A673 (cell line): Measurements from ENCODE around the gene NAE1.

ENCODE experiments used
- EZH2 ChIP-seq: fragments of 200-600 bp; sonication (generic); IDR thresholded peaks from 2 replicates; pipeline ENCODE4 v1.6.1; 2017; ENCODE audit warnings: borderline replicate concordance, low read depth, mild to moderate bottlenecking, mixed read lengths, antibody characterized with exemption, low read length; ENCODE audit not compliant: poor library complexity, severe bottlenecking
- TF ChIP-seq, protein P1 (sequence below): fragments of 300-800, 200-600 bp; sonication (generic); conservative IDR thresholded peaks from 2 replicates; pipeline ENCODE4 v1.5.1; 2017; ENCODE audit warnings: low read depth, mild to moderate bottlenecking, antibody characterized with exemption, low read length, moderate library complexity, mixed read lengths

DNA sequence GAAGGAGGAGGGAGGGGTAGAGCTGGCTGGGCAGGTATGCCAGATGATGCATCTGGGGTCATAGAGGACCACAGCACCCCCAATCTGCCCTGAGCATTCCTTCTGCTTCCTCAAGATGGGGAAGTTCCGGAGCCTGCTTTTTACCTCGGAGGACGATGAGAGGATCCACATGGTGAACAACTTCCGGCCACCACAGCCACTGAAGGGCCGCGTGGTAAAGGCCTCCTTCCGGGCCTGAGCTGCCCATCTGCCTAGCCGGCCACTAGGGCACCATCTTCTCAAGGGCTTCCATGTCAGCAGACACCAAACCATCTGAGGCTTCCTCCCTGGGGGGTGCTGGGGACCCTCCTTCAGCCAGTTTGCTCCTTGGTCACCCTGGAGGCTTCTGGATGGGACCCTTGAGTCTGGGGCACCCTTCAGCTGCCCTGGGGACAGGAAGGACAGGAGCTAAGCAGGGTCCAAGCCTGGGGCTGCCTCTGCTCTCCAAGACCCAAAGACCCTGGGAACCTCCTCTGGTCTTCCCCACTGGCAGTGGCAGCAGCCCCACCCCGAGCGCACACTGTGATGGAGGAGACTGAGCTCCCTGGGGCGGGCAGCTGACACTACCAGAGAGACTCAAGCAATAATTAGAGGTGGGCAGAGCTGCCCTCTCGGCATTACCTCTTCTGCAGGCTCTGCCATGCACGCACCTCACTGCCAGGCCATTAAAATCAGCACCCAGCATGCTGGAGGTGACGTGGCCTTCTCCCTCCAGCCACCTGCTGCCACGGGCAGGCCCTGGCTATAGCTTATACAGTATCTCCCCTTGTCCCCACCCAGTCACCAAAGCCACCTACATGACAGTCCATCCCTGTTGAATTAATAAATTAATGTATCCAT is 22.7 kb upstream of the NAE1 start:
- TF ChIP-seq, protein P1, sequence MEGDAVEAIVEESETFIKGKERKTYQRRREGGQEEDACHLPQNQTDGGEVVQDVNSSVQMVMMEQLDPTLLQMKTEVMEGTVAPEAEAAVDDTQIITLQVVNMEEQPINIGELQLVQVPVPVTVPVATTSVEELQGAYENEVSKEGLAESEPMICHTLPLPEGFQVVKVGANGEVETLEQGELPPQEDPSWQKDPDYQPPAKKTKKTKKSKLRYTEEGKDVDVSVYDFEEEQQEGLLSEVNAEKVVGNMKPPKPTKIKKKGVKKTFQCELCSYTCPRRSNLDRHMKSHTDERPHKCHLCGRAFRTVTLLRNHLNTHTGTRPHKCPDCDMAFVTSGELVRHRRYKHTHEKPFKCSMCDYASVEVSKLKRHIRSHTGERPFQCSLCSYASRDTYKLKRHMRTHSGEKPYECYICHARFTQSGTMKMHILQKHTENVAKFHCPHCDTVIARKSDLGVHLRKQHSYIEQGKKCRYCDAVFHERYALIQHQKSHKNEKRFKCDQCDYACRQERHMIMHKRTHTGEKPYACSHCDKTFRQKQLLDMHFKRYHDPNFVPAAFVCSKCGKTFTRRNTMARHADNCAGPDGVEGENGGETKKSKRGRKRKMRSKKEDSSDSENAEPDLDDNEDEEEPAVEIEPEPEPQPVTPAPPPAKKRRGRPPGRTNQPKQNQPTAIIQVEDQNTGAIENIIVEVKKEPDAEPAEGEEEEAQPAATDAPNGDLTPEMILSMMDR = no peak
- no peak for TF ChIP-seq EZH2
